K562 (cell line): ENCODE data around the gene PACS1. TPM values are rescaled to one million over a fixed set of nuclear protein-coding genes. Genes with fewer than 3 reads are reported as not detected.

ENCODE experiments used
- ATAC-seq: fragments of 200-7000 bp; cut with Tn5 transposase; 3 replicates; pipeline ENCODE4 v1.9.1; 2020; ENCODE audit warnings: moderate library complexity
- BruUV-seq: library from RNA; stranded (reverse); fragments of 400-500 nt; replicated peaks from 2 replicates; lab custom pipeline; 2021; lab: Mats Ljungman, UMichigan
- CTCF ChIA-PET: fragments of 300-600 bp; formaldehyde crosslinking; extraction: SDS; loops from one replicate; lab custom pipeline; 2021; ENCODE audit warnings: low intra/inter-chr PET ratio; lab: Yijun Ruan, JAX
- POLR2A ChIA-PET: fragments of 300-600, 350-650 bp; sonication (Branson Sonifier 250); formaldehyde crosslinking; extraction: SDS; loops from one replicate; lab custom pipeline; 2021; ENCODE audit warnings: antibody characterized with exemption, inconsistent platforms; lab: Yijun Ruan, JAX
- DNase-seq, 4 experiments: peaks; one replicate each; pipeline versions ENCODE4 v3.0.0 to v3.0.0-alpha.2; 2011 to 2018; ENCODE audit warnings: low spot score in 3 of 4, mixed read lengths in 3 of 4; ENCODE audit errors: extremely low read depth in 1 of 4
- FAIRE-seq: peaks from 2 replicates; lab custom pipeline; 2011; peaks lifted over from hg19 to GRCh38; lab: Jason Lieb, UNC
- H2AFZ ChIP-seq: 2 replicates; pipeline ENCODE4 v1.6.0; 2011; ENCODE audit warnings: low read depth, low read length, control low read depth, inconsistent platforms
- H3K27ac ChIP-seq: fragments of 200-600 bp; 3 replicates; pipeline ENCODE4 v1.8.0; 2011; ENCODE audit warnings: low read depth, mild to moderate bottlenecking, control low read depth, inconsistent platforms, low read length, moderate library complexity, mixed read lengths; ENCODE audit errors: extremely low read depth
- H3K27me3 ChIP-seq, 2 experiments: fragments of 300-600 bp in 1 of 2; 2 replicates in 1 of 2; 3 replicates in 1 of 2; pipeline versions ENCODE4 v1.6.0 to v1.8.0; 2011; ENCODE audit warnings: inconsistent platforms in 2 of 2, low read length in 2 of 2, mild to moderate bottlenecking in 1 of 2, mixed read lengths in 1 of 2, moderate library complexity in 1 of 2; ENCODE audit not compliant: control insufficient read depth in 2 of 2, insufficient read depth in 2 of 2
- H3K36me3 ChIP-seq: fragments of 300-600 bp; 3 replicates; pipeline ENCODE4 v1.8.0; 2011; ENCODE audit warnings: mild to moderate bottlenecking, low read length, inconsistent platforms; ENCODE audit not compliant: control insufficient read depth, insufficient read depth
- H3K4me1 ChIP-seq, 2 experiments: fragments of 200-600 bp in 1 of 2; replicated peaks in 1 of 2; 2 replicates in 1 of 2; 3 replicates in 1 of 2; pipeline versions ENCODE4 v1.5.1 to v1.8.0; 2011; ENCODE audit warnings: inconsistent platforms in 2 of 2, low read length in 2 of 2, mild to moderate bottlenecking in 1 of 2, mixed read lengths in 1 of 2, moderate library complexity in 1 of 2; ENCODE audit not compliant: control insufficient read depth in 2 of 2, insufficient read depth in 2 of 2
- H3K4me2 ChIP-seq: 2 replicates; pipeline ENCODE4 v1.6.1; 2011; ENCODE audit warnings: low read length, control low read depth, inconsistent platforms, mixed read lengths; ENCODE audit not compliant: insufficient read depth
- H3K4me3 ChIP-seq: fragments of 200-600 bp; sonication (generic), shearing (Covaris generic); 2 replicates; pipeline ENCODE4 v1.5.1; 2016; ENCODE audit warnings: control low read depth, inconsistent platforms
- H3K79me2 ChIP-seq: fragments of 200-600 bp; 3 replicates; pipeline ENCODE4 v1.8.0; 2011; ENCODE audit warnings: low read length, inconsistent platforms; ENCODE audit not compliant: control insufficient read depth, insufficient read depth
- H3K9ac ChIP-seq, 2 experiments: 2 replicates each; pipeline versions ENCODE4 v1.6.0 to v1.6.1; 2011; ENCODE audit warnings: low read depth in 2 of 2, low read length in 2 of 2, control low read depth in 1 of 2, inconsistent platforms in 1 of 2, mild to moderate bottlenecking in 1 of 2, mixed read lengths in 1 of 2; ENCODE audit not compliant: insufficient read depth in 1 of 2
- H3K9me1 ChIP-seq: one replicate; pipeline ENCODE4 v1.6.0; 2011; ENCODE audit warnings: inconsistent platforms, mild to moderate bottlenecking, low read length, moderate library complexity; ENCODE audit not compliant: control insufficient read depth, insufficient read depth
- H3K9me3 ChIP-seq: replicated peaks from 2 replicates; pipeline ENCODE4 v1.5.1; 2011; ENCODE audit warnings: low read depth, low read length, inconsistent platforms; ENCODE audit not compliant: control insufficient read depth, insufficient read depth
- H4K20me1 ChIP-seq: replicated peaks from 2 replicates; pipeline ENCODE4 v1.6.1; 2011; ENCODE audit warnings: low read length, inconsistent platforms, mixed read lengths; ENCODE audit not compliant: control insufficient read depth, insufficient read depth
- BCOR ChIP-seq: fragments of 450-650 bp; IDR thresholded peaks from 2 replicates; pipeline ENCODE4 v1.6.1; 2016
- KDM1A ChIP-seq, 2 experiments: fragments of 450-650 bp; IDR thresholded peaks; 2 replicates each; pipeline ENCODE4 v1.6.1; 2016; ENCODE audit warnings: mild to moderate bottlenecking in 2 of 2
- PCBP1 ChIP-seq: fragments of 200-400 bp; formaldehyde crosslinking; IDR thresholded peaks from 2 replicates; pipeline ENCODE4 v1.6.1; 2018; ENCODE audit warnings: mild to moderate bottlenecking, low read depth, low read length; ENCODE audit not compliant: poor library complexity, severe bottlenecking
- RBM25 ChIP-seq: fragments of 200-400 bp; formaldehyde crosslinking; IDR thresholded peaks from 2 replicates; pipeline ENCODE4 v1.6.1; 2018; ENCODE audit warnings: low read length, low read depth, moderate library complexity; ENCODE audit not compliant: severe bottlenecking
- SMC3 ChIP-seq: conservative IDR thresholded peaks from 2 replicates; pipeline ENCODE4 v1.6.1; 2011; ENCODE audit warnings: low read depth, low read length, improper control_type of control experiment; ENCODE audit not compliant: insufficient read depth
- STAT5B ChIP-seq: fragments of 250-450 bp; sonication (Bioruptor Pico); IDR thresholded peaks from 2 replicates; pipeline ENCODE4 v1.8.0; 2021; ENCODE audit warnings: mild to moderate bottlenecking, inconsistent platforms
- WGBS: fragments of 100-300 bp; shearing (Covaris generic); methylation state at CpG from one replicate; pipeline ENCODE4 v1.1.6; 2016; ENCODE audit warnings: low coverage, mixed read lengths; ENCODE audit not compliant: insufficient coverage; ENCODE audit errors: missing lambda C conversion rate; 5-methylcytosine and 5-hydroxymethylcytosine counted together
- in situ Hi-C: fragments of 300-500 bp; cut with MboI; formaldehyde crosslinking; loops from 4 replicates; pipeline ENCODE4 v1.15.0; 2018; ENCODE audit warnings: inconsistent platforms, mixed read lengths
- intact Hi-C: fragments of 100-400 bp; cut with micrococcal nuclease; formaldehyde crosslinking; loops from 2 replicates; pipeline ENCODE4 v1.14.2; 2022
- polyA plus RNA-seq, 8 experiments: library from polyadenylated mRNA; depleted of rRNA in 4 of 8; stranded (reverse) in 5 of 8; unstranded in 3 of 8; fragments of >200 nt; fragmentation: Nextera tagmentation in 2 of 8; fragmentation: Illumina TruSeq in 1 of 8; extraction: Ambion mirVana in 2 of 8; extraction: Trizol in 1 of 8; gene quantifications; 2 replicates each; pipeline versions ENCODE4 v1.2.1 to v1.2.3, GENCODE V29; 2011 to 2014; ENCODE audit warnings: inconsistent platforms in 1 of 8, missing spikeins in 1 of 8
- total RNA-seq, 7 experiments: library from RNA; depleted of rRNA in 6 of 7; stranded (reverse); fragments of >200 nt in 6 of 7; fragmentation: Illumina TruSeq in 2 of 7; extraction: Trizol in 2 of 7; gene quantifications; 2 replicates each; pipeline versions ENCODE4 v1.2.1 to v1.2.3, GENCODE V29; 2011 to 2021; ENCODE audit warnings: low replicate concordance in 1 of 7

PACS1 gene
- total and polyA plus RNA-seq, 9 of the 15 experiments (the other 6 are each of a cell fraction or from before 2014, with no cell fraction given): 0.34 to 28.1 (median 8.5) TPM

GRCh38 chr11:66291303-66291705 is 221.2 kb downstream of the PACS1 start:
- no peak for FAIRE-seq
- 88% methylated on average over 13 of the region's 16 CpGs for WGBS
- Histone ChIP-seq H3K79me2 (peaks cover 21% of the 10 kb centered on the region), H3K4me1 (peaks cover 19 to 63% of the 10 kb centered on the region in 2 experiments), H3K36me3 (peaks cover 14% of the 10 kb centered on the region; the same call in 2 of the 3 replicates), H3K27ac (no peak overlapping the region), H3K4me3 (no peak overlapping the region), H3K9me1 (no peaks in the 10 kb centered on the region), H4K20me1 (0 out of 2 replicates have a peak, but pooled peaks cover 5% of the 10 kb centered on the region), H3K4me2 (no peak overlapping the region), H3K27me3 (no peaks in the 10 kb centered on the region), H3K9me3 (no peaks in the 10 kb centered on the region), H3K9ac (no peak overlapping the region), H2AFZ (no peak overlapping the region)
- no peak for TF ChIP-seq SMC3
- no peak for TF ChIP-seq PCBP1
- TF ChIP-seq STAT5B (CRISPR knock-in tag): no peak
- TF ChIP-seq RBM25: peak; percentile 51
- TF ChIP-seq KDM1A (IDR thresholded peaks at IDR 0.05): peak in 1 of 2 experiments; percentile 37; a peak in 1 of 4 replicates
- TF ChIP-seq BCOR: peak; percentile 42; the same call in 1 of the 2 replicates
- in situ Hi-C loops (no loop called here), intact Hi-C loops (no loop called here)
- ATAC-seq: no peak
- POLR2A ChIA-PET: interaction anchor here (1.1 kb wide), 1 partner anchor 24 kb away, joined by 4 read pairs; no protein-coding TSS in a partner anchor
- no peak for DNase-seq
- no TSS peak for BruUV-seq
- CTCF ChIA-PET: no interaction called here
